ENCODE results near the gene RNF167. TPM values are rescaled to one million over a fixed set of nuclear protein-coding genes. Genes with fewer than 3 reads are reported as not detected.

RNF167 gene
- total and polyA plus RNA-seq, 2 experiments from 2014 or later: 59.2 to 66.5 TPM

GRCh38 chr17:4895121-4895520 is 44.9 kb upstream of the RNF167 start:
- Histone ChIP-seq H3K36me3 (replicated peaks; ENCODE audit: insufficient read depth, low read depth) (no peaks in the 10 kb centered on the region), H3K27ac (no peak overlapping the region)

GRCh38 chr17:4895657-4896331 is 44.3 kb upstream of the RNF167 start:
- 81% methylated on average over 24 of the region's 27 CpGs for WGBS (ENCODE audit: low lambda C conversion rate, missing lambda C conversion rate)
- TF ChIP-seq EZH2 (IDR thresholded peaks at IDR 0.05; ENCODE audit: borderline replicate concordance): no peak
- TF ChIP-seq CTCF (IDR thresholded peaks at IDR 0.05; ENCODE audit: poor library complexity): no peak
- TF ChIP-seq EZH2phosphoT487 (IDR thresholded peaks at IDR 0.05; ENCODE audit: low read depth, severe bottlenecking, unreplicated experiment): no peak
- Histone ChIP-seq H3K36me3 (replicated peaks; ENCODE audit: insufficient read depth, low read depth) (no peaks in the 10 kb centered on the region), H3K79me2 (no peaks in the 10 kb centered on the region), H3K27ac (no peak overlapping the region), H3K4me3 (no peak overlapping the region), H2AFZ (no peak overlapping the region), H3K4me1 (ENCODE audit: insufficient read depth) (peaks cover 4% of the 10 kb centered on the region), H3K4me2 (no peak overlapping the region), H3K27me3 (no peaks in the 10 kb centered on the region), H4K20me1 (ENCODE audit: insufficient read depth, poor library complexity, severe bottlenecking) (no peaks in the 10 kb centered on the region), H3K9me3 (ENCODE audit: low read depth) (no peaks in the 10 kb centered on the region), H3K9me2 (replicated peaks; ENCODE audit: insufficient read depth) (no peaks in the 10 kb centered on the region)
- no peak for DNase-seq (ENCODE audit: low spot score)

More at GRCh38 chr17:4895121-4895520, 44.9 kb upstream of the RNF167 start:
- Histone ChIP-seq H3K9me2 (replicated peaks; ENCODE audit: insufficient read depth) (no peaks in the 10 kb centered on the region), H3K4me3 (no peak overlapping the region), H3K79me2 (no peaks in the 10 kb centered on the region), H3K4me2 (no peak overlapping the region), H3K4me1 (ENCODE audit: insufficient read depth) (peaks cover 4% of the 10 kb centered on the region), H4K20me1 (ENCODE audit: insufficient read depth, poor library complexity, severe bottlenecking) (no peaks in the 10 kb centered on the region), H2AFZ (no peak overlapping the region), H3K9me3 (ENCODE audit: low read depth) (no peaks in the 10 kb centered on the region), H3K27me3 (no peaks in the 10 kb centered on the region)
- WGBS (ENCODE audit: low lambda C conversion rate, missing lambda C conversion rate): 97% methylated on average over 13 of the region's 13 CpGs
- TF ChIP-seq EZH2 (IDR thresholded peaks at IDR 0.05; ENCODE audit: borderline replicate concordance) (no peak), EZH2phosphoT487 (IDR thresholded peaks at IDR 0.05; ENCODE audit: low read depth, severe bottlenecking, unreplicated experiment) (no peak), CTCF (IDR thresholded peaks at IDR 0.05; ENCODE audit: poor library complexity) (no peak)
- no peak for DNase-seq (ENCODE audit: low spot score)

- no peak overlapping the region for H3K4me2 ChIP-seq
- TF ChIP-seq EZH2phosphoT487 (IDR thresholded peaks at IDR 0.05; ENCODE audit: low read depth, severe bottlenecking, unreplicated experiment): no peak
- no peak for TF ChIP-seq CTCF (IDR thresholded peaks at IDR 0.05; ENCODE audit: poor library complexity)
- no peak for TF ChIP-seq EZH2 (IDR thresholded peaks at IDR 0.05; ENCODE audit: borderline replicate concordance)
- no peak overlapping the region for H2AFZ ChIP-seq
- H3K9me3 ChIP-seq (ENCODE audit: low read depth): no peaks in the 10 kb centered on the region
- WGBS (ENCODE audit: low lambda C conversion rate, missing lambda C conversion rate): 97% methylated on average over 27 of the region's 27 CpGs
- no peaks in the 10 kb centered on the region for H3K79me2 ChIP-seq
- H3K4me1 ChIP-seq (ENCODE audit: insufficient read depth): peaks cover 4% of the 10 kb centered on the region
- no peaks in the 10 kb centered on the region for H3K27me3 ChIP-seq
- H3K27ac ChIP-seq: no peak overlapping the region
- H3K9me2 ChIP-seq (replicated peaks; ENCODE audit: insufficient read depth): no peaks in the 10 kb centered on the region
- DNase-seq (ENCODE audit: low spot score): no peak
- no peaks in the 10 kb centered on the region for H3K36me3 ChIP-seq (replicated peaks; ENCODE audit: insufficient read depth, low read depth)
- no peak overlapping the region for H3K4me3 ChIP-seq
- H4K20me1 ChIP-seq (ENCODE audit: insufficient read depth, poor library complexity, severe bottlenecking): no peaks in the 10 kb centered on the region
These were observed 43.5 kb upstream of the RNF167 start for GRCh38 chr17:4896332-4897197.
